Smooth muscle cell of the brain vasculature (primary cell): ENCODE results near the gene DDX1.

Experiments used
- DNase-seq: peaks from one replicate; pipeline ENCODE4 v3.0.0-alpha.2; 2012; ENCODE audit warnings: low read depth, low spot score

DDX1 gene

GRCh38 chr2:15645300-15645699, 53.6 kb downstream of the DDX1 start:
- DNase-seq, result no peak

- DNase-seq, result no peak
Measured at GRCh38 chr2:15645720-15646385, 54.2 kb downstream of the DDX1 start.

GRCh38 chr2:15646661-15647060, 55.0 kb downstream of the DDX1 start:
- DNase-seq, result no peak

- no peak for DNase-seq
Measured at GRCh38 chr2:15647622-15648590, 56.2 kb downstream of the DDX1 start.

GRCh38 chr2:15648593-15649525, 57.2 kb downstream of the DDX1 start:
- DNase-seq, result no peak

GRCh38 chr2:15649561-15650255, 58.0 kb downstream of the DDX1 start:
- DNase-seq, result no peak

- DNase-seq, result no peak
Measured at GRCh38 chr2:15650616-15651366, 59.1 kb downstream of the DDX1 start.

- DNase-seq, result no peak
Measured at GRCh38 chr2:15651367-15651727, 59.7 kb downstream of the DDX1 start.

- DNase-seq, result no peak
Measured at GRCh38 chr2:15652252-15652651, 60.6 kb downstream of the DDX1 start.

GRCh38 chr2:15652801-15653200, 61.1 kb downstream of the DDX1 start:
- no peak for DNase-seq

- no peak for DNase-seq
Measured at GRCh38 chr2:15653806-15654726, 62.4 kb downstream of the DDX1 start.

GRCh38 chr2:15654727-15655073, 63.0 kb downstream of the DDX1 start:
- DNase-seq, result no peak

GRCh38 chr2:15655123-15655887, 63.6 kb downstream of the DDX1 start:
- no peak for DNase-seq

- no peak for DNase-seq
Measured at GRCh38 chr2:15656090-15656489, 64.4 kb downstream of the DDX1 start.

- no peak for DNase-seq
Measured at GRCh38 chr2:15657759-15658158, 66.1 kb downstream of the DDX1 start.

- no peak for DNase-seq
Measured at GRCh38 chr2:15658911-15659310, 67.2 kb downstream of the DDX1 start.

- no peak for DNase-seq
Measured at GRCh38 chr2:15660491-15661294, 69.0 kb downstream of the DDX1 start.

- no peak for DNase-seq
Measured at GRCh38 chr2:15661295-15661569, 69.6 kb downstream of the DDX1 start.
